ENCODE results near the gene PLCD3.
"Not testable (repeated sequence)": the region's sequence is repeated elsewhere in the genome, so short reads cannot be mapped to it uniquely, and the experiment has no call there.

PLCD3 gene

DNA sequence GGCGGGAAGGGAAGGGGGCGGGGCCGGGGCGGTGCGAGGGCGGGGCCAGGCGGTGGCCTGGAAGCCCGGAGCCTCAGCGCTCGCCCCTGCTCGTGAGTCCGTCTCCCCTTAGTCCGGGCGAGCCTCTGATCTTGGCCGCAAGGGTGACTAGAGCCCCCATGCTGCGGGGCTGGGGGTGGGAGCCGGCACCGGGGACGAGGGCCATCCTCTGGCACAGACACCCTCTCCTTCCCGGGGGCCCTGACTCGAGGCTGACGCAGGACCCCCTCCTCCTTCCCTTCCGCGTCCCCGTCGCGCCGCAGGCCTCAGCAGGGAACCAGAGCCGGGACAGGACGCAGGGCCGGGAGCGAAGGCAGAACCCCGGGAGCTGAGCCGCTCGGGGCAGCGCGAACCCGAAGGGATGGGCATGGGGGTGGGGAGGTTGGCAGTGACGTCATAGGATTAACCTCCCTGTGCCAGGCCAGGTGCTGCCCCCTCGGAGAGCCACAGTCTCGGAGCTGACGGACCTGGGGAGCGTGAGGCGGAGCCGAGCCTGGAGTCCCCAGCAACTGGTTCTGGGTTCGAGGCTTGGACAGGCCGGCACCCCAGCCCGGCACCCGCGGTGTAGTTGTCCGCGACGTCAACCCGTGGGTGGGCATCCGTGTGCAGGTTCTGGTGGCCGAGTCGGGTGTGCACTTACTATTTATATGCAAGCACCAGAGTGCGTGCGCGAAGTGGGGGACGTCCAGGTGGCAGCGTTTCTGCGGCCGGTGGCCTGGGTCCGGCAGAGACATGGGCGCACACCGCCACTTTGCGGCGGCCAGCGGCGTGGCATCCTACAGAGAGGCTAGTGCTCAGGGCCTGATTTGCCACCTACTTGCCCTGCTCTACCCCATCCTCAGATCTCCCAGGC, 503 bp upstream of the PLCD3 start:
- DNase-seq, result peak; percentile 70 to 71

DNA sequence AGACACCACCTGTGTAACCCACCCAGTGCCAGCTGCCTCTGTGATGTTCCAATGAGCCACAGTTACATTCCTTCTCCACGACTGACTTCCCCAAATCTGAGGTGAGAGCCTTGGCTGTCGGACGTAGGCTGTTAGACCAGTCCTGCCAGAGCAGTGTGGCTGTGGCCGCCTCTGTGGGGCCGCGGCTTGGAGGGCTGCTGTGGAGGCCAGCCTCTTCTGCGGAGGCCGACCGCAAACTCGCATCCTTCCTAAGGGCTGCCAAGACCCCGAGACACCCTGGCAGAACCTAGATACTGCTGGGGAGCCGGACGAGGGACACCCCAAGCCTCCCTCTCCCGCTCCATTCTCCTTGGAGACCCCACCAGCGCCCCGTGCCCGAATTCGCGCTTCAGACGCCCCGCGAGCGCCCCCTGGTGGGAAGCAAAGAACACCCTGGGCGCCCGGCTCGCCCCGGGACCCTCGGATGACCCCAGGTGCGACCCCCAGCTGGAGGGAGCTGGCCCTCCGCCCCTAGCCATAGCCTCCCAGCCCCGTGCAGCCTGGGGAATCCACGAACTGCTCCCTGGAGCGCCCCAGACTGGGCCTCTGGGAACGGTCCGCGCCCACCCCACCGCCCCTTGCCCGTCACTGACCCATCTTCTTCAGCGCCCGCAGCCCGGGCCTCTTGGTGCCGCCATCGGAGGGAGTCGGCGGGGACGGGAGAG, 547 bp downstream of the PLCD3 start:
- peak; percentile 60 to 69 for DNase-seq

DNA sequence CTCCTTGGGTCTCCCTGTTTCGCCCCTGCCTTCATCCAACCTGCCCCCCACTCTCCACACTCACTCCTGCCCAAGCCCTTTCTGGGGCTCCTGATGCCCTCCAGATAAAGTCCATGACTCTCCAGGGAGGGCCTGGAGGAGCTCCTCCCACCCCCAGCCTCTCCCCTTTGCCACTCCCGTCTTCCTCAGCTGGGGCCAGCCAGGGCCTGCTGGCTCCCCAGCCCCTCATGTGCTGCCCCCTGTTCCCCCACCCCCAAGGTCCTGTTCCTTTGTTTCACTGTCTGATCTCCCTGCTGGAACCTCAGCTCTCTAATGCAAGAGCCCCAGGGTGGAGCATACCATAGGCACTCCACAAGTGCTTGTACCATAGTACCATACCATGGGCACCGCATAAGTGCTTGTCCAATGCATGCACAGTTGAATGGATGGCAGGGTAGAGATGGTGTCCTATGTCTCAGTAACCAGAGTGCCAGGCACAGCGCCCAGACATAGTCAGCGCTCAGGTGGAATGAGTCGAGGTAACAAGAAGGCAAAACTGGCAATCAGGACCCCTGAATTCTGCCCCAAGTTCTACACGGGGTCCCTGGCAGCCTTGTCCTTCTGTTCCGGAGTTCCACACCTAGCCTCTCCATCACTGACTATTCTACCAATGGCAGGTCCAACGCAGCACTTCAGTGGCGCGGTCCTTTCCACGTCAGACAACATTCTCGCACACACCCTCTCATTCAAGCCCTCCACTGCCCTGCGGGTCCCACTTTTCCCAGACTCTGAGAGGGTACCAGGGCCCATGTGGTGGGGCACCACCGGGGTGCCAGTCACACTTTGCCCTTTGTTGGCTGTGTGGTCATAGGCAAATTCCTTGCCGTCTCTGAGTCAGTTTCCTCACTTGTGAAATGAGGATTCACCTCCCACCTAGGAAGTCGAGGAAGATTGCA, 1.4 kb downstream of the PLCD3 start:
- no peak for DNase-seq

DNA sequence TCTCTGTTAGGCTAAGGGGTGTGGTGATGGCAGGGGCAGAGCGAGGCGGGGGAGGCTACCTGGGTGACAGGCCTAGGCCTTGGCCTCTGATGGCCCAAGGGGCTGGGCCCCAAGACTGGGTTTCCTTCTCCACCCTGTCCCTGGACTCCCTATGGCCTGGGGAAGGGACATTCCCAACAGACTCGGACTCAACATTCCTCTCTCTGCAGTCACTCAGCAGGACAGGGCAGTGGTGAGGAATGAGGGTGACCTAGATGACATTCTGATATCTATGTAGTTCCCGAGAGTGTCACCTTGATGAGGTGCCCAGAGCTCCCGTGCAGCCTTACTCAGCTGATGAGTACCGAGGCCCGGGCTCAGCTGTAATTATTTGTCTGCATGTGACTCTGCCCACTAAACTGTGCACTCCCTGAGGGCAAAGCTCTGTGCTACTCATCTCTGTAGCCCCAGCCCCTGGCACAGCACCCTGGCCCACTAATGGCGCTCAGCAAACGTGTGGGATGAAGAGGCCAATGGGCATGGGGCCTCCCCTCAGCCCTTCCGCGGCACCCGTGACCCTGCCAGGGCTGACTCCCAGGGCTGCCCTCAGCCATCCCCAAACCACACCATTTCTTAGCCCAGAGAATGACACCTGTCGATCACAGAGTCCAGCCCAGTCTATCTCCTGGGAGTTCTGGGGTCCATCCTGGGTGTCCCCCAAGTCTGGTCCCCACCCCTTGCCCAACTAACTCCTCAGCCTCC, 2.2 kb downstream of the PLCD3 start:
- no peak for DNase-seq

DNA sequence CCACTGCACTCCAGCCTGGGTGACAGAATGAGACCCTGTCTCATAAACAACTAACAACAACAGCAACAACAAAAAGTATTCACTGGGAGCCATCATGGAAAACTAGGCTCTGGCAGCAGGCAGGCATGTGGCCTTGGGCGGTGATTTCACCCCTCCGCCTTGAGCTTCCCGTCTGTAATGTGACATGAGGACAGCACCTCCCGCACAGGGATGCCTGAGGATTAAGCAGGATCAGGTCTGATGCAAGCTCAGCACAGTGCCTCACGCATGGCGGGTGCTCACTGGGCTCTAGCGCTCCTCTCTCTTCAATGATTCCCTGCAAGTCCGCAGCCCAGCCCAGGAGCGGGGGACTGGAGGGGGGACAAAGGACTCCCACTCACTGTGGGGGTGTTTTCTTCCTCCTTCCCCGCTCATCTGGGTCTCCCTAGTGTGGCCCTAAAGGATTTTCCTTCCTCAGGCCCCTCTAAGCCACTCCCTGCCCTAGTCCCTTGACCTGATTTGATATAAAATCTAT, 2.8 kb downstream of the PLCD3 start:
- no peak for DNase-seq

DNA sequence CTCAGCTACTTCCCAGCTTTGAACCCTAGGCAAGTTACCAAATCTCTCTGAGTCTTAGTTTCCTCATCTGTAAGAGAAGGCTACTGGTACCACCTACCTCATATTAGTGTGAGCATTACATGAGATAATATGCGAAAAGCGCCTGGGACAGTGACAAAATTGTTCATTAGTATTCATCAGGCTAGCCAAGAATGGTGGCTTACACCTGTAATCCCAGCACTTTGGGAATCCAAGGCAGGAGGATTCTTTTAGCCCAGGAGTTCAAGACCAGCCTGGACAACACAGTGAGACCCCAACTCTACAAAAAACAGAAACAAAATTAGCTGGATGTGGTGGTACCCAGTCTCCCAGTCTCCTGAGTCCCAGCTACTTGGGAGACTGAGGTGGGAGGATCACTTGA, 3.3 kb downstream of the PLCD3 start:
- DNase-seq, result no peak

DNA sequence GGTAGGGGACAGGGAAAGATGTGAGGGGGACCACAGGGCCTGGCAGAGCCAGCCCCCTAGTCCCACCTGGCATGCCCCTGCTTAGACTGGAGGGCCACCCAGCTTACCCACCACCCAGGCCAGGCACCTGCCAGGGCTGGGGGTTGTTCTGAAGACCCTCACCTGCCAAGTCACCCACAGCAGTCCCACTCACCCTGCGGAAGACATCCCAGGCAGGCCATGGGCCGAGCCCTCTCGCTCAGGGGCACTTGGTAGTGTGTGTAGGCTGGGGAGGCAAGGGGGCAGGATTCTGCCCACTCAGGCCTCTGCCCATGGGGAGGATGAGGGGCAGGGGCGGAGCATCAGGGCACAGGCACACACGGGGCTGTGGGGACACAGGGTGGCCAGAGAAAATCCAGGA, 4.0 kb downstream of the PLCD3 start:
- no peak for DNase-seq

DNA sequence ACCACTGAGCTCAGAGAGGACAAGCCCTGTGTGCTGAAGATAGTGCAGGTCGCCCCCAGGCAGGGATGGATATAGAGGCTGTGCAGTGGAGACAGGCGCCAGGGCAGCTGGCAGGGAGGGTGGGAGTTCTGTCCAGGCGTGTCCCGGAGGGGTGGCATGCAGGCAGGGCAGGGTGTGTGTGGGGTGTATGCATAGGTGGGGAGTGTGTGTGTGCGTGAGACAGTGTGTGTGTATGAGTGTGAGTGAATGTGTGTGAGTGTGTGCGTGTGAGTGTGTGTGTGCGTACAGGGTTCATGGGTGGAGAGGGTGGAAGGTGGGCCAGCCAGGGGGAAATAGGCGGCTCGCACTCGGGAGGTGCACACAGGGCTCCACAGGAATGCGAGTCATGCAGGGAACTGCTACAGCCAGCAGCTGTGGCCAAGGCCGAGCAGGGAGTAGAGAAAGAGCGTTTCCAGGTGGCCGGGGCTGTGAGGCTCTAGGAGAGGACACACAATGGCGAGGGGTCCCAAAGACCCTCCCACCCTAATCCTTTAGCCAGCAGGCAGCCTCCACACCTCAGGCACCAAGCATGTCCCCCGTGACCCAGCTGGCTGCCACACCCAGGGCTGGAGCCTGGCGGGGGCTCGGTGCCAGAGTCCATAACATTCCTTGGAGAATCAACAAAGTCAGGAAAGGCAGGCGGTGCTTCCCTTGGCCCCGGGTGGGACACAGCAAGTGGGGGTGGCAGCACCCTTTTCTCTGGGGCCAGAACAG, 4.6 kb downstream of the PLCD3 start:
- DNase-seq, result no peak

DNA sequence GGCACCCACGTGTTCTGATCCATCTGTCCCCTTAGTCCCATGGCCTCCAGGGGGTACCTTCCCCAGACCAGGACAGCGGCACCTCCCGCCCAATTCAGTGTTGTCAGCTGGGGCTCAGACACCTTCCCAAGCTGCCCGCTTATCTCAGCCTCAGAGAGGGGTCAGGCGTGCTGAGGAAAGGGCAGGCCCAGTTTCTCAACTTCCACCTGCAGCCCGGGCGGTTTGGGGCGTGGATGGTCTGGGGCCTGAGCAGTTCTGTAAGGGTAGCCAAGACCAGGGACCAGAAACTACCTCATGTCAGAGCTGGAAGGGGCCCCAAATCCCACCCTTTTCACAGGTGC, 5.1 kb downstream of the PLCD3 start:
- no peak for DNase-seq

DNA sequence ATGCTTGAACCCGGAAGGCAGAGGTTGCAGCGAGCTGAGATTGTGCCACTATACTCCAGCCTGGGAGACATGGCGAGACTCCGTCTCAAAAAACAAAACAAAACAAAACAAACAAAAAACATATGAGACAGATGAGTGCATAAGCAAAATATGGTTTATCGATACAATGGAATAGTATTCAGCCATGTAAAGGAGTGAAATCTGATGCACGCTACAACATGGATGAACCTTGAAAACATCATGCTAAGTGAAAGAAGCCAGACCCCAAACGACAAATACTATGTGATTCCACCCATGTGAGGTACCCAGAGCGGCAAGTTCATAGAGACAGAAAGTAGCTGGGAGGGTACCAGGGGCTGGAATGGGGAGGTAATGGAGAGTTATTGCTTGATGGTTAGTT, 6.8 kb downstream of the PLCD3 start:
- DNase-seq, result no peak

DNA sequence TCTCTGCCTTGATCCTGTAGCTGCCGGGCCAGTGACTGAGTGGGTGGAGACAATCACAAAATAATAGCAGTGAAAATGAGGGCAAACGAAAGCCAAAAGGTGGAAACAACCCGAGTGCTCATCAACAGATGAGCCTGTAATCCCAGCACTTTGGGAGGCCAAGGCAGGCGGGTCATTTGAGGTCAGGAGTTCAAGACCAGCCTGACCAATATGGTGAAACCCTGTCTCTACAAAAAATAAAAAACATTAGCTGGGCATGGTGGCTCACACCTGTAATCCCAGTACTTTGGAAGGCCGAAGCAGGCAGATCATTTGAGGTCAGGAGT, 7.6 kb downstream of the PLCD3 start:
- DNase-seq, result not testable (repeated sequence)

DNA sequence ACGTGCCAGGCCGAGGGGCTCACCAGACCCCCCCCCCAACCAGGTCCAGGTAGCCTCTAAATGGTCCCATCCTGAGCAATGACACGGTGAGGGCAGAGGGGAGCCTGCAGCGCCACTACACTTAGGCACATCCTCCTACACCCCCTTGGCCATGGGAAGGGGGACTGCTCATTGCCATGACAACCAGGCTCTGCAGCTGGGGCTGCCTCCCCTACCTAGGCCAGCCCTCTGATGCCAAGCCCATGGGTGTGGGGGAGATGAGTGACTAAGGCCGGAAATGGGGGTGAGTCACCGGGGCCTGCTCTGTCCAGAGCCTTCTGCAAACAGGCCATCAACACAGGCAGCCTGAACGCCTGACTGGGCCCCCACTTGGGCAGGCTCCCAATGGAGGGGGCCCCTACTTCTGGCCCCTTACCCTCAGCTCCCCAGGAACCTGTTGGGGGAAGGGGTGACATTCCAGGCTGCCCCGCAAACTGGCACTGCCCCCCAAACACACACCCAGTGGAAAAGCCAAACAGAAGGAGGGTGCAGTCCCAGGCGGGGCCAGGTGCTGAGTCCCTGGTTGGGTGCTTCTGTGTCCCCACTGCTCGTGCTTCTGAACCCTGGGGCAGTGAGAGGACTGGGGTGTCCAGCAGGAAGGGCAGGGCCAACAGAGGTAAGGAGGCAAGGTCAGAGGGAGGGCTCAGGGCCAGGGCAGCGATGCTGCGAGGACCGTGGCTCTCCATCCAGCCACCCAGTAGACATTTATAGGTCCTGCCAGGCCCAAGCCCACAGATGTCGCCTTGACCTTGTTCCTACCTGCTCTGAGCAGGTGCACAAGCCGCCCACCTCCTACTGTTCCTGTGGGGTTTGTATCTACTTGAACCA, 8.2 kb downstream of the PLCD3 start:
- peak in 1 of 2 experiments; percentile 37 for DNase-seq

DNA sequence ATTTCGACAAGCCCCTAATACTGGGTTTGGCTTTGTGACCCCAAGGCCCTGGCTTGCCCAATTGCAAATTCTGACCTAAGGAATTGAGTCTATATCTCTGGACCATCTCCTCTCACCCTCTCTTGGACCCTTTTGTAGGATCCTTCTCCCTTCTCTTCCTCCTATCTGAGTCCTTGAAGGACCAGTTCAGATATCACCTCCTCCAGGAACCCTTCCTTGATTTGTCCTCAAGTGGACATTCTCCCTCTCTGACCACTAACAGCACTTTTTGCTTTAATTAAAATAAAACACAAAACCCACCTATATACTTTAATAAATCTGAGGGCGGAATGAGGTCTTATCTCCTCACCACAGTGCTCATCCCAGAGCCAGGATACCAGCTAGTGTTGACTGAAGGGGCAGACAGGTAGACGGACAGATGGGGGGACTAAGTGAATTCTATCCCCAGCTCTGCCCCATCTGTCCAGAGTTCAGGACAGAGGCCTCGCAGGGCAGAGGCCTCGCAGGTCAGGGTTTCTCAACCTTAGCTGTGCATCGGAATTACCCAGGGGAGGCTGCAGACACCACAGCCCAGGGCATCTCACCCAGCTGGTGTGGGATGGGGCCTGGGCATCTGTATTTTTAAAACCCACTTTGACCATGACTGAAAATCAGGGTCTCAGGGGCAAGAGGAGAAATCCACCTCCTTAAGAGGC, 9.1 kb downstream of the PLCD3 start:
- no peak for DNase-seq

DNA sequence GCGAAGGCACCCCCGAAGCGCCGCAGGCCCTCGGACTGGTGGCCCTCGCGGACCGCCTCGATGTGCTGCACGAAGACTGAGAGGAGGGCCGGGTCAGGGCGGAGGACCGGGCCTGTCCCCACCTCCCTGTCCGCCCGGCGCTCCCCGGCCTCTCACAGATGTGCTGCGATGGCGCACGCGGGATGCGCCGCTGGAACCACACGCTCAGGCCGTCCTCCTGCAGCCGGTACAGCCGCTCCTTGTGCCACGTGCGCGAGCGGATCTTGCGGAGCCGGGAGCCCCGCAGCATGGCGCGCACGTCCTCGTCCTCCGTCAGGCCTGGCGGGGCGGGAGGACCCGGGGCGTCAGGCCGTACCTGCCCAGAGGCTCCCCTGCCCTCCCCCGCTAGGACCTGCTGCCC, 11.3 kb downstream of the PLCD3 start:
- no peak for DNase-seq

DNA sequence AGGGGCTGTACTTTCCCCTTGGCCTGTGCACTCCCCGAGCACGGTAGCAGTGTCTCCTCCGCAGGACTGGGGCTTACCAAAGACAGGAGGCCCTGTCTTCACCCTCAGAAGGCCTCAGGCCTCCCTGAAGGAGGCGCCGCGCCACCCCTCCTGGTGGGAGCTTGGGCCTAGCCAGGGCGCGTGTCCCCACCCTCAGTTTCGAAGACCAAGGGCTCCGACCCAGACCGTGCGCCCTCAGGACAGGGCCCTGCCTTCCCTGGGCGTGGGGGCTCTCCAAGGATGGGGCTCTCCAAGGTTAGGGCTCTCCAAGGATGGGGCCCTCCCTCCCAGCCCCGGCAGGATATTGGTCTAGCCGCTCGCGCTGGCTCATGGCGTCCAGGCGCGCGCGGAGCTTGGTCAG, 11.8 kb downstream of the PLCD3 start:
- DNase-seq, result no peak

DNA sequence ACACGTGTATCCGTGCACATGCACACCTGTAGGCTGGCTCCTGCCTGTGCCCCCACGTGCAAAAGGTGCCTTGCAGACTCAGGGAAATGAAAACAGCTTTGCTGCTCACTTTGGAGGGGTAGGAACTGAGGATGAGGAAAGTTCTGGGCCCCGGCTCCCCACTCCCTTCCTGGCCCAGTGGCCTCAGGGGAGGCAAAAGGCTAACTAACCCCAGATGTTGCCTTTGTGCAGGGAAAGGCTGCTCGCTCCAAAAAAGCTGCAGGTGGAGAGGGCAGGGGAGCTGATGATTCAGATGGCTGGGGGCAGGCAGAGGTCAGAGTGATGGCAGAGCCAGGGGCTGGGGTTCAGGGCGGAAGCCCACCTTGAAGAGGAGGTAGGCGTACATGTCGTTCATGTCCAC, 12.4 kb downstream of the PLCD3 start:
- no peak for DNase-seq

DNA sequence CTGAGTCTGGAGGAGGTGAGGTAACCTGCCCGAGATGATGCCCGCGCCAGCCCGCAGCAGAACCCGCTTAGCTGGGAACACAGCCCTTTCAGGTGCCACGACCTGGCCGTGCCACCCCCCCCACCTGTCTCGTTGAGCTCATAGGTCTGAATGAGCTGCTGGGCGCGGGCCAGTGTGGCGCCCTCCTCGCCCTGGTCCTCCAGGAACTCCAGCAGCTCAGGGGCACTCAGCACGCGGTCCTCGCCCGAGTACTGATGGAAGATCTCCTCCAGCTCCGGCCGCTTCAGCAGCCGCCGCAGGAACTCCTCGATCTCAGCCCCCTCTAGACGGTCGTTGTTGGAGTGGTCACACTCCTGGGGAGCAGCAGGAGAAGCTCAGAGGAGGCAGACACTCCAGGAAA, 13.6 kb downstream of the PLCD3 start:
- no peak for DNase-seq

DNA sequence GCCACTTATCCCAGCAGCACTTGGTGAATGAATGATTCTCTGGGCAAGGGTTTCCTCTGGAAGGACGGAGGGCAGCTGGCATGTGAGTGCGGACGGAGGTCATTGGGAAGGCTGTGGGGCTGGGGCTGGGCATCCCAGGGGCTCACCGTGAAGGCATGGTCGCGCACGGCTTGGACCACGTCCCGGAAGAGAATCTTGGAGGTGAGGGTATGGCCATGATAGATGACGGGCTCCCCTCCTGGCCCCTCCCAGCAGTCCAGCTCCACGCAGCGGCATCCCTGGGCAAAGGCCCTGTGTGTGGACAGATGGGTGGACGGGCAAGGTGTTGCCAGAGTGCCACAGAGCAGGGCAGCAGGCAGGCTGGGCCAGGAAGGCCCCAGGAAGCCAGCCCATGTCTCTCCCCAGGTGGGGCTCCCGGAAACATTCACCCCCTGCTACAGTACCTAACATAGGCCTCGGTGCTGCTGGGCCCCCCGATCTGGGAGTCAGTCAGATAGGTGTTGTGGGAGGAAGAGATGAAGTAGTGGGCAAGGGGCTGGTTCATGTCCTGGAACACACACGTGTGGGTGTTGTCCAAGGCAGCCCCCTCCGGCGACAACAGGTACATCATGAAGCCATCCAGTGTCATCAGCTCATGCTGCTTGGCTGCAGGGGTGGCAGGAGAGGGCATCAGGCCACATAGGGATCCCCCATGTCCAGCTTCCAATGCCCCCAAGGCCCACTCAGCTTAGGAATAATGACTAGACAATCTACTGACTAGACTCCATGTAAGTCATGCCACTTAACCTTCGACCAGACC, 14.3 kb downstream of the PLCD3 start:
- DNase-seq, result no peak

DNA sequence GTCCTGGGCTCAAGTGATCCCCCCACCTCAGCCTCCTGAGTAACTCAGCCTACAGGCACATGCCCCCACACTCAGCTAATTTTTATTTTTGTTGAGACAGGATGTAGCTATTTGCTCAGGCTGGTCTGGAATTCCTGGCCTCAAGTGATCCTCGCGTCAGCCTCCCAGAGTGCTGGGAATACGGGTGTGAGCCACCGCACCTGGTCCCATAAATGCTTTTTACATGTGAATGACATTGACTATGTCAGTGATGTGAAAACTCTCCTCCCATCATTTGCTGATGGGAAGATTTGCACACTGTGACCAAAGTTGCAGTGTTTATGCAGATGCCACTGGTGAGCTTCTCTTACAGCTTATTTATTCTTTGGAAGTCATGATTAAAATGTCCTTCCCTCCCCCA, 15.0 kb downstream of the PLCD3 start:
- DNase-seq, result no peak
